Measurements from ENCODE around the gene PSENEN. TPM values are rescaled to one million over a fixed set of nuclear protein-coding genes. Genes with fewer than 3 reads are reported as not detected.
"Not testable (repeated sequence)": the region's sequence is repeated elsewhere in the genome, so short reads cannot be mapped to it uniquely, and the experiment has no call there.

PSENEN gene
- polyA plus RNA-seq, 12 donors: 30.3 to 54.5 (median 37.3) TPM; not detected in 1

GRCh38 chr19:35716801-35717664 is 28.4 kb upstream of the PSENEN start:
- peak; percentile 95 for DNase-seq

- DNase-seq: no peak
Observed at GRCh38 chr19:35717665-35718344, 27.6 kb upstream of the PSENEN start, which contains the start of gene KMT2B. Gene KMT2B (plus strand): TSS chr19:35718003. CDS start chr19:35718019, 16 bp downstream.

GRCh38 chr19:35718345-35719041 is 27.0 kb upstream of the PSENEN start:
- no peak for DNase-seq

- DNase-seq: no peak
Observed at GRCh38 chr19:35719402-35720162, 25.9 kb upstream of the PSENEN start.

- DNase-seq: no peak
Observed at GRCh38 chr19:35720163-35720524, 25.3 kb upstream of the PSENEN start.

- DNase-seq: no peak
Observed at GRCh38 chr19:35720648-35721047, 24.8 kb upstream of the PSENEN start.

- DNase-seq: no peak
Observed at GRCh38 chr19:35721374-35721773, 24.1 kb upstream of the PSENEN start.

- DNase-seq: no peak
Observed at GRCh38 chr19:35722461-35722860, 23.0 kb upstream of the PSENEN start.

- DNase-seq: no peak
Observed at GRCh38 chr19:35722897-35723296, 22.6 kb upstream of the PSENEN start.

- DNase-seq: no peak
Observed at GRCh38 chr19:35723671-35724070, 21.8 kb upstream of the PSENEN start.

GRCh38 chr19:35724132-35724531 is 21.3 kb upstream of the PSENEN start:
- not testable (repeated sequence) for DNase-seq

- DNase-seq: no peak
Observed at GRCh38 chr19:35724560-35724959, 20.9 kb upstream of the PSENEN start.

- no peak for DNase-seq
Observed at GRCh38 chr19:35725216-35725861, 20.1 kb upstream of the PSENEN start.

GRCh38 chr19:35727053-35727955 is 18.1 kb upstream of the PSENEN start:
- no peak for DNase-seq

- no peak for DNase-seq
Observed at GRCh38 chr19:35727956-35728706, 17.3 kb upstream of the PSENEN start.

- DNase-seq: no peak
Observed at GRCh38 chr19:35729021-35729420, 16.4 kb upstream of the PSENEN start.

- DNase-seq: no peak
Observed at GRCh38 chr19:35729763-35730162, 15.7 kb upstream of the PSENEN start.

- DNase-seq: no peak
Observed at GRCh38 chr19:35730326-35730725, 15.1 kb upstream of the PSENEN start.

- DNase-seq: no peak
Observed at GRCh38 chr19:35731353-35731752, 14.1 kb upstream of the PSENEN start.
